Measurements from ENCODE around the gene SMAD6. TPM values are rescaled to one million over a fixed set of nuclear protein-coding genes. Genes with fewer than 3 reads are reported as not detected.

The SMAD6 gene
- total RNA-seq, 2 donors from 2014 or later = 9.4 to 22.0 TPM

- Histone ChIP-seq H3K4me1 (no peaks in the 10 kb centered on the region), H3K9me3 (no peaks in the 10 kb centered on the region), H3K9ac (ENCODE audit: low read depth in 2 of 2, low read length in 2 of 2) (no peak overlapping the region), H3K4me3 (no peak overlapping the region), H3K27me3 (no peaks in the 10 kb centered on the region), H3K36me3 (no peaks in the 10 kb centered on the region), H3K27ac (no peak overlapping the region)
- no peak for TF ChIP-seq CTCF (IDR thresholded peaks at IDR 0.05)
- DNase-seq = no peak
- intact Hi-C loops (cut with DNase I) = no loop called here
Observed at GRCh38 chr15:66721501-66721937, 19.5 kb downstream of the SMAD6 start.

DNA sequence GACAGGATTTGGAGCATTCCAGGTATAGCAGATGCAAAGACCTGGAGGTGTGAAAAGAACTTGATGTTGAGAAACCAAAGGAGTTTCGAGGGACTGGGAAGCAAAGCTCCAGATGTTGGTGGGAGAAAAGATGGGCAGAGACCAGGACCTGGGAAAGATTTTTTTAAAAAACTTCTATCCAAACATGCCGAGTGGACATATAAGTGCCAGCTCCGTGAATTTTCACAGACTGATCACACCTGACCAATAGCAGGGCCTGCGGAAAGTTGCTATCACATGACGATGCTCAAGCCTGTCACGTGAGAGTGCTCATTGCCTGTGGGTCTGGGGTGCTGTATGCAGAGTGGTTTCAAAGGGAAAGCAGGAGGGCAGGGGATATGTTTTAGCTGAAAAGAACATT lies 19.9 kb downstream of the SMAD6 start:
- no peaks in the 10 kb centered on the region for H3K27me3 ChIP-seq
- no peak for DNase-seq
- H3K36me3 ChIP-seq = no peaks in the 10 kb centered on the region
- intact Hi-C loops (cut with DNase I) = no loop called here
- H3K9me3 ChIP-seq = no peaks in the 10 kb centered on the region
- H3K4me1 ChIP-seq = no peaks in the 10 kb centered on the region
- no peak overlapping the region for H3K9ac ChIP-seq (ENCODE audit: low read depth in 2 of 2, low read length in 2 of 2)
- TF ChIP-seq CTCF (IDR thresholded peaks at IDR 0.05) = no peak
- H3K4me3 ChIP-seq = no peak overlapping the region
- H3K27ac ChIP-seq = no peak overlapping the region

DNA sequence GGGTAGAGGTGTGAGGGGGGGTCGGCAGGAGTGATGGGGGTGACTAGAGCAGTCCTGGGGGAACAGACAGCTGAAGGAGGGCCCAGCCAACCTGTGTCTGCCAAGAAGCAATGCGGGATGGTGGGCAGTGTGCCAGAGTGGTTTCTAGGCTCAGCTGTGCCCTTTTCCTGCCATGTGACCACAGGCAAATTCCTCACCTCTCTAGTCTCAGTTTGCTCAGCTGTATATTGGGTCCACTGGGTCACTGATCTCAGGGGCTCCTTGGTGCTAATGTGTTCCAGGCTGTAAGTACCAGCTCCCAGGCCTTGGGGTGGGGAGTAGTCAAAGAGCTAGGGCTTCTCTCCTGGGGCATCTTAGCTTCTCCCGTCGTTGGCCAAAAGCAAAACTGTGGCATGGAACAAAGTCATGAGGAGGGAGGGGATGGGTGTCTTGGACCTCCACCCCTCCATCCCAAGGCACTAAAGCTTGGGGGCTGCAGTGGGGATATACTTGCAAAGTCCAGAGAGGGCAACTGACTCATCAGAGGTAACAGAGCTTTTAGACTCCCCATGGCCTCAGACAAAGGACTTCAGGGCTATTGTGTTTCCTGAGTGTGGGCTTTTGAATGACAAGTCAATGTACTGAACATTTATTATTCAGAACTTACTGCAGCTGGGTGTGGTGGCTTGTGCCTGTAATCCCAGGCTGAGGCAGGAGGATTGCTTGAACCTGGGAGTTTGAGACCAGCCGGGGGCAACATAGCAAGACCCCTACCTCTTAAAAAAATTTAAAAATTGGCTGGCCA lies 20.9 kb downstream of the SMAD6 start:
- no peak for TF ChIP-seq CTCF (IDR thresholded peaks at IDR 0.05)
- Histone ChIP-seq H3K4me1 (no peaks in the 10 kb centered on the region), H3K27me3 (no peaks in the 10 kb centered on the region), H3K27ac (no peak overlapping the region), H3K9me3 (no peaks in the 10 kb centered on the region), H3K36me3 (no peaks in the 10 kb centered on the region), H3K9ac (ENCODE audit: low read depth in 2 of 2, low read length in 2 of 2) (no peak overlapping the region), H3K4me3 (no peak overlapping the region)
- intact Hi-C loops (cut with DNase I) = no loop called here
- DNase-seq = no peak

- Histone ChIP-seq H3K27me3 (no peaks in the 10 kb centered on the region), H3K9ac (ENCODE audit: low read depth in 2 of 2, low read length in 2 of 2) (no peak overlapping the region), H3K4me3 (no peak overlapping the region), H3K4me1 (no peaks in the 10 kb centered on the region), H3K9me3 (no peaks in the 10 kb centered on the region), H3K36me3 (no peaks in the 10 kb centered on the region), H3K27ac (no peak overlapping the region)
- TF ChIP-seq CTCF (IDR thresholded peaks at IDR 0.05) = no peak
- intact Hi-C loops (cut with DNase I) = no loop called here
- no peak for DNase-seq
Observed at GRCh38 chr15:66723826-66724731, 22.0 kb downstream of the SMAD6 start.

DNA sequence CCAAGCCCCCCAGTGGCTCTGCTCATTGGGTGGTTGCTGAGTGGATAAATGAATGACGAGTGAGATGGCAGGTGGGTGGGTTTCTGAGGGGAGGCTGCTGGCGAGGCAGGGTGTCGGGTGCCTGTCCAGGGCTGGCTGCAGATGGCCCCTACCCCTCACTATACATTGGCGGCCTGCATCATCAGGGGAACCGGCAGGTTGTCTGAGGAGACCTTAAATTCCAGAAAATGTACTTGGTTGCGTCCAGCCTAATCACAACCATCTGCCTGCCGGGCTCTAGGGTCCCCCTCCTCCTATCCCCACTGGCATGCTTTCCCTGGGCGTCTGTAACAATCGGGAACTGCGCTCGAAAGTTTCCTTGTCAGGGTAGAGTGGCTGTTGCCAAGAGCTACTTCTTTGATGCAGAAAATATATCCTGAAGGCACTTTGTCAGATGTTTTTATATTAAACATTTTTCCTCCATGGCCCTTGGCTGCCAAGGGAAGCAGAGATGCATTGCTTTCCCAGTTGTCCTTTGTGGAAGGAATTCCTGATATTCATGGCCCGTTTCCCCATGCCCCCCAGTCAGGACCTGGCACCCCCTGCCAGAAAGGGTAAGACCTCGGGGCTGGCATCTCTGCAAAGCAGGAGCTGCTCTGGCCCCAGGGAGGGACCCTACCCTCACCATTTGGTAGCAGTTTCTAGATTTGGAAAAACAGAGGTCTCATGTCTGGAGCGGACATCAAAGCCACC lies 22.9 kb downstream of the SMAD6 start:
- H3K9ac ChIP-seq (ENCODE audit: low read depth in 2 of 2, low read length in 2 of 2) = no peak overlapping the region
- no peaks in the 10 kb centered on the region for H3K27me3 ChIP-seq
- H3K27ac ChIP-seq = no peak overlapping the region
- no peak for DNase-seq
- H3K9me3 ChIP-seq = no peaks in the 10 kb centered on the region
- no peak overlapping the region for H3K4me3 ChIP-seq
- intact Hi-C loops (cut with DNase I) = no loop called here
- TF ChIP-seq CTCF (IDR thresholded peaks at IDR 0.05) = no peak
- H3K4me1 ChIP-seq = no peaks in the 10 kb centered on the region
- no peaks in the 10 kb centered on the region for H3K36me3 ChIP-seq

All from colonic mucosa (tissue), 4 donors.